ENCODE data around the gene ZFP1.

The ZFP1 gene

DNA sequence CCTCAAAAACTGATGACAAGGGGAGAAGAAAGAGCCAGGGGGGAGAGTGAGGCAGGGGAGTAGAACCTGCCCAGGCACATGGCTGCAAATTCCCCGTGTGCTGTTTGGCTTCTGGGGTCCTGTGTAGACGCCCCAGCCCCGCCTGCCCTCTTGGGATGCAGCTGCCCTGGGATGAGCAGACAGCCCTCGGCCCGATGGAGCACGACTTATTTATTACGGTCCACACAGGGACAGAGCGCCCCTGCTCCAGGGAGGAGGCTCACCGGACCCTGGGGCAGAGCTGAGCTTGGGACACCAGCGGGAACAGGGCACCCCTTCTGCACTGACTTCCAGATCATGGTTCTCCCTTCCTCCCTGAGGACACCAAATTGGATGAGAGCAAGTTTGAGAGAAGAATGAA is 40.8 kb upstream of the ZFP1 start:
- DNase-seq (ENCODE audit: insufficient read length) (no peak), FAIRE-seq (no peak)
- TF ChIP-seq POLR2AphosphoS5 (IDR thresholded peaks at IDR 0.05; ENCODE audit: low read depth, low read length) (no peak), POLR2A (IDR thresholded peaks at IDR 0.05; ENCODE audit: low read depth, low read length) (no peak), TAF1 (IDR thresholded peaks at IDR 0.05; ENCODE audit: borderline replicate concordance, low read depth, low read length) (no peak)

DNA sequence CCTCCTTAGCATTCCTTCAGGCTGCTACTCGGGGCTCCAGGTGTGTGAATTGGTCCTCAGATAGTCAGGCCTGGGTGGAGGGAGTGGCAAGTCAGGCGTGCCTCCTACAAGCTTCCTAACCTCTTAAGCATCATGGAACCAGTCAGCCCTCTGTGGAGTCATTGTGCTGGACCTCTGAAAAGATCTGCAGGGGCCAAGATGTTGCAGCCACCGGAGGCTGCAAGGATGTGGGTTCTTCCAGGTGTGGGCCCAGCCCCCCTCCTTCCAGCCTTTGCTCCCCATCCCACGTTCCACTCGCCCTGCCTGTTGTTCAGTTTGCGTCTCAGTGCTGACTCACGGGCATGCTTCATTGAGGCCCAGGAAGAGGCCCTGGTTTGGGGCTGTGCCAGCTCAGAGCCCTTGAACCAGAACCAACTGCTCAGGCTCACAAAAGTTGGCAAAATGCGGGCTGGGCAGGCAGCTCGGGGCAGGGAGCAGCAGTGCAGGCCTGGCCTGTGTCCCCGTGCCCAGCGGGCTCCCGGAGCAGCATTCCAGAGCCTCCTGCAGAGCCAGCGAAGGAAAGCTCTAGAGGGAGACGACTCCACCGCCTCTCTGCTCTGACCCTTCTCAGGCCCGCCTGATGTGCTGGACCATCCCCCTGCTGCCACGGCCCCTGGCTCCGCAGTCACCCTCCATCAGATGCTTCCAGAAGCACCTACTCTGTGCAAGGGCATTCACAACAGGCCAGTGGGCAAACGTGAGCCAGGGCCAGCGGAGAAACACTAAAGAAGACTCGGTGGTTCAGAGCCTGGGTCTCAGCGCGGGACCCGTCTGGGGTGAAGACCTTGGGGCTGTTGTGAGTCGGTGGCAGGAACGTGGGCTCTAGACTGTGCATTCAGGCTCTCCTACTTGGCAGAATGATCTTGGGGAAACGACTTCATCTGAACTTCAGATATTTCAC is 39.3 kb upstream of the ZFP1 start:
- FAIRE-seq, result peak; percentile 78
- DNase-seq (ENCODE audit: insufficient read length), result no peak
- TF ChIP-seq POLR2A (IDR thresholded peaks at IDR 0.05; ENCODE audit: low read depth, low read length), result no peak
- TF ChIP-seq TAF1 (IDR thresholded peaks at IDR 0.05; ENCODE audit: borderline replicate concordance, low read depth, low read length), result no peak
- no peak for TF ChIP-seq POLR2AphosphoS5 (IDR thresholded peaks at IDR 0.05; ENCODE audit: low read depth, low read length)

DNA sequence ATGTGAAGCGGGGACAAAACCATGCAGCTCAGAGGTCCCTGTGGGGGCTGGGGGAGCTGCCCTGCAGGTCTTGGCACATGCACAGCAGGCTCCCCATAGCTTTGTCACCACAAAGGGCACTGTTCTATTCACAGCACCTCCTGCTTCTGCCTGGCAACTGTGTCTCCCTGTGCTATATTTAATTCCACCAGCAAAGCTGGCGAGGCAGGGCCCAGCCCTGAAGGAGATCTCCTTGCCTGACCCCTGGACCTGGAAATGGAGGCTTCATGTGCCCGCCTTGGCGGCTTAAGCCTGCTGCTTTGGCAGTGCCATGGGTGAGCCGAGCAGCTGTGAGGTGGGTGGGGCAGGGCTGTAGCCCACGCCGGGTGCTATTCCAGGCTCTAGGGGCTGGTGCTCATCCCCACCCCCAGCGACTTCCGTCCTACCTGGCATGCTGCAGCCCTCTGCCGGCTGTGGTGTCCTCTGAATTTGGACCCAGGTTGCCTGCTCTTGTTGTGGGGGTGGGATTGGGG is 38.5 kb upstream of the ZFP1 start:
- no peak for FAIRE-seq
- no peak for DNase-seq (ENCODE audit: insufficient read length)

DNA sequence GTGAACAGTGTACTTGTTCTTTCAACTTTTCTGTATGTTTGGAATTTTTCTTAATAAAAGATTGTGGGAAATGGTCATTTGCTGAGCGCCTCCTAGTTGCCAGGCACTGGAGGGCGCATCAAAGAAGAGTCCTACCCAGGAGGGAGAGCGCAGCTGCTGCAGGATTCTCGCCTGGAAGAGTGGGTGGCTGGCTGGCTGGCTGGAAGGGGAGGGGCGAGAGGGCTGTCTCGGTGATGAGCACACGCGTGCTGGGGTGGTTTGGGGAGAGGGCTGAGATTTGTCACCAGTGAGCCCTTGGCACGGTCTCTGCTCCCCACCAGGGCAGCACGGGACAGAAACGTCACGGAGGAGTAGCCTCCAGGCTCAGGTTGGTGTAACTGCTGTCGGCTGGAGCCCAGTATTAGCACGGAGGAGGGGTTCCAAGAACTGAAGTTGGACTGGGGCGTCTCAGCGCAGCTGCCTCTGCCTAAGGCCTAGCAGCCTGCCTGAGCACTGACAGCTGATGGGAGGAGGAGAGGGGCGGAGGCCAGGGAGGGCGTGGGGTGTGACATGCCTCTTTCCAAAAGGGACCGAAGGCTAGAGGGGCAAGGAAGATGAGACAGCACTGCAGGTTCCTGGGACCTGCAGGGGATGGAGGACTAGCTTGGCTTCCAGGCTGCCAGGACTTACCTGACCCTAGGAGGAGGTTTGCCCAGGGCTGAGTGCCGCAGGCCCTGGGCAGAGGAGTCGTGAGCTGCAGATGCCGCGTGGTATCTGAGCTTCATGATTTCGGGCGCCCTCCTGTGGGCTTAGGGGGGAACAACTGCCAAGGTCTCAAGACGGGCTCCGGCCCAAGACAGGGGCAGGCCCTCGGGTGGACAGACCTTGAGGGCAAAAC is 37.4 kb upstream of the ZFP1 start:
- FAIRE-seq (peak; percentile 95), DNase-seq (ENCODE audit: insufficient read length) (peak; percentile 89)
- TF ChIP-seq TAF1 (IDR thresholded peaks at IDR 0.05; ENCODE audit: borderline replicate concordance, low read depth, low read length), result no peak
- no peak for TF ChIP-seq POLR2A (IDR thresholded peaks at IDR 0.05; ENCODE audit: low read depth, low read length)
- no peak for TF ChIP-seq POLR2AphosphoS5 (IDR thresholded peaks at IDR 0.05; ENCODE audit: low read depth, low read length)

More for the DNA sequence above, 38.5 kb upstream of the ZFP1 start:
- no peak for TF ChIP-seq POLR2AphosphoS5 (IDR thresholded peaks at IDR 0.05; ENCODE audit: low read depth, low read length)
- no peak for TF ChIP-seq POLR2A (IDR thresholded peaks at IDR 0.05; ENCODE audit: low read depth, low read length)
- TF ChIP-seq TAF1 (IDR thresholded peaks at IDR 0.05; ENCODE audit: borderline replicate concordance, low read depth, low read length), result no peak

DNA sequence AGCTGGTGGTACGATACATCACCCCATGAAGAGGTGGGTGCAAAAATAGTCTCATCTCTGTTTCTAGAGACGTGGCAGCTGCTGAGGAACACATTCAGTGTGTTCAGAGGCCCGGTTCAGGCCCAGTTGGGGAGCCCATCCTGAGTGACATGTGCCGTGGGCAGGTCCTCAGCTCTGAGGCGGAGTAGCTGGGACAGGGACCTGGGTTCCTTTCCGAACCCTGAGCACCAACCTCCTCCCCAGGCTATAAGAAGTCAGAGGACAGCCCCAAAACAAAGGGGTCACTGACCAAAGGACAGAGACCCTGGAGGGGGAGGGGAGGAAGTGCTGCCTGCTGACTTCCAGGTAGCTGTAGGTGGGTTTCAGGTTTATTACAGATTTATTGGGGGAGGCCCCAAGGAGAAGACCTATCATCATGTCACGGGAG is 36.8 kb upstream of the ZFP1 start:
- TF ChIP-seq POLR2AphosphoS5 (IDR thresholded peaks at IDR 0.05; ENCODE audit: low read depth, low read length), result no peak
- TF ChIP-seq TAF1 (IDR thresholded peaks at IDR 0.05; ENCODE audit: borderline replicate concordance, low read depth, low read length), result no peak
- TF ChIP-seq POLR2A (IDR thresholded peaks at IDR 0.05; ENCODE audit: low read depth, low read length), result no peak
- DNase-seq (ENCODE audit: insufficient read length) (no peak), FAIRE-seq (no peak)

DNA sequence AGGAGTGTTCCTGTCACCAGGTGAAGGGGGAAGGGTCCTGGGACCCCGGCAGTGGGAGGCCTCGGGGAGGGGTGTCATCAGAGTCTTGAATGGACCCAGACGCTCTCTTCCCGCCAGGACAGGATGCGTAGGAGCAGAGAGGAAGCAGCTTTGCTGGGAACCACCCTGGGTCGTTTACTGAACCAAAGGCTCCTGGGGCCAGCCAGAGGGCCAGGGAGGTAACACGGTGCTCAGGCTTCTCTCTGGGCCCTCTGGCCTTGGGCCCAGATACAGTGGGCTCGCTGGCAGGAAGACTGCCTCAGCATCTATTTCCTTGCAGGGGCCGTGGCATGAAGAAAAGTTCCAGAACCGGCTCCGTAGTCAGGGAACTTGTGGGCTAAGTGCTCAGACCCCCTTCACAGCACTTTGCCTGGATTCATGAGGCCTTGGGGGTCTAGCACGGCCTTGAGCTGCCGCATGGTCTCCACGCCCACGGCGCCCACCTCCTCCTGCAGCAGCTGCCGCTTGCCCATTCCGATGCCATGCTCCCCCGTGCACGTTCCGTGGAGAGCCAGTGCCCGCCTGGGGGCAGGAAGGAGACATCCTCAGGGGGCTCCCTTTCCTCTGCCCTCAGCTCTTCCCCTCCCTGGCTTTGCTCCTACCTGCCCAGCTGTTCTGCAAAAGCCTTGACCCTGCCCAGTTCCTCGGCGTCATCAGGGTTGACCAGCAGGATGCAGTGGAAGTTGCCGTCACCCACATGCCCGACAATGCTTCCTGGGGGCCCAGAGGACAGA is 36.2 kb upstream of the ZFP1 start:
- DNase-seq (ENCODE audit: insufficient read length), result no peak
- TF ChIP-seq TAF1 (IDR thresholded peaks at IDR 0.05; ENCODE audit: borderline replicate concordance, low read depth, low read length), result no peak
- no peak for TF ChIP-seq POLR2A (IDR thresholded peaks at IDR 0.05; ENCODE audit: low read depth, low read length)
- no peak for TF ChIP-seq POLR2AphosphoS5 (IDR thresholded peaks at IDR 0.05; ENCODE audit: low read depth, low read length)
- no peak for FAIRE-seq

DNA sequence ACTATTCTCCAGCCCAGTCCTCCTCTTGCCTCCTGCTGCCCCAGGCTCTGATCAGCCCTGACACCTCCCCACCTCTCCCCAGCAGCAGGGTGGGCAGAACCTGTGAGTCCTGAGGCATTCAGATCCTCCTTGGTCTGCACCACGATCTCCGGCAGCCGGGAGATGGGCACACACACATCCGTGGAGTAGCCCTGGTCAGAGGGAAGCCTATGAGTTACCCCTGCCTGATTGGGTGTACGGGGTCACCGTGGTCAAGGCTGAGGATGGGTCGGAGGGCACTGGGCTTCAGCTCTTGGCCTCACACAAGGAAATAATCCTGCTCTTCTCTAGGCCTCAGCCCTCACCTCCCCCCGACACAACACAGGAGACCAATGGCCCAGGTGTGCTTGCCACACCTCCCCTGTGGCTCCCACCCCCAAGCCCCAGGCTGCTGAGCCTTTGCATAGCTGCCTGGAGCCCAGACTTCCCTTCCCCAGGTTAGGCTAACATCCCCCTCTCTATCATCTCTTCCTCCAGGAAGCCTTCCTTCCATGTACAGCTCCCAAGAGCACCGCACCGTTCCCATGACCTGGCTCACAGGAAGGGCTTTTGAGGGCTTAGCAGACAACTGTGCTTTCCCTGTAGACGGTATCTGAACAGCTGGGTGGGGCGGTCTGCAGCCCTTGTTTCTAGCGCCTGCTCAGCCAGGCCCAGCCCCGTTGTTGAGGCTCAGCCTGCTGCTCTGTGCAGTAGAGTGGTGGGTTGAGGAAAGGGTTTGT is 35.4 kb upstream of the ZFP1 start:
- FAIRE-seq (no peak), DNase-seq (ENCODE audit: insufficient read length) (no peak)
- TF ChIP-seq POLR2A (IDR thresholded peaks at IDR 0.05; ENCODE audit: low read depth, low read length) (no peak), POLR2AphosphoS5 (IDR thresholded peaks at IDR 0.05; ENCODE audit: low read depth, low read length) (no peak), TAF1 (IDR thresholded peaks at IDR 0.05; ENCODE audit: borderline replicate concordance, low read depth, low read length) (no peak)

DNA sequence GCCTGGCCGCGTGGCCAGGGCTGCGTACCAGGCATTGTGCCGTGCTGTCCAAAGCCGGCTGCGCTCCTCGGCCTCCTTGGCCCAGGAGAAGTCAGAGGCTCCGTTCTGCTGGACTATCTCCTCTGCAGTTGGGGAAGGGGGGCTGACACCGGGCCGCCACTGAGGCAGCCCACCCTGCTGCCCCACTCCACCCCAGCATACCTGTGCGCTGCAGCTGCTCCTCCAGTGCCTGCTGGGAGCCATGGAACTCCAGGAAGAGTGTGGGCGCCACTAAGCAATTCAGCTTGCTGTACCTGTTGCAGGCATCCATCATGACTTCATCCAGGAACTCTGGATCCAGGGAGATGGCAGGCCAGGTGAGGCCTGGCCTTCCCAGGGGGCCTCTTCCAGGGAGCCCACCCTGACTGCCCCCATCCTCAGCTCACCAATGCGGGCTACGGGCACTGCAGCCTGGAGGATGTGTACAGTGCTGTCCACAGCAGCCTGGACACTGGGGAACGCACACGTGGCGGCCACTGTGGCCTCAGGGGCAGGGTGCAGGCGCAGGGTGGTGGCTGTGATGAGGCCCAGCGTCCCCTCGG is 34.7 kb upstream of the ZFP1 start:
- TF ChIP-seq POLR2A (IDR thresholded peaks at IDR 0.05; ENCODE audit: low read depth, low read length) (no peak), POLR2AphosphoS5 (IDR thresholded peaks at IDR 0.05; ENCODE audit: low read depth, low read length) (no peak), TAF1 (IDR thresholded peaks at IDR 0.05; ENCODE audit: borderline replicate concordance, low read depth, low read length) (no peak)
- DNase-seq (ENCODE audit: insufficient read length) (no peak), FAIRE-seq (no peak)

DNA sequence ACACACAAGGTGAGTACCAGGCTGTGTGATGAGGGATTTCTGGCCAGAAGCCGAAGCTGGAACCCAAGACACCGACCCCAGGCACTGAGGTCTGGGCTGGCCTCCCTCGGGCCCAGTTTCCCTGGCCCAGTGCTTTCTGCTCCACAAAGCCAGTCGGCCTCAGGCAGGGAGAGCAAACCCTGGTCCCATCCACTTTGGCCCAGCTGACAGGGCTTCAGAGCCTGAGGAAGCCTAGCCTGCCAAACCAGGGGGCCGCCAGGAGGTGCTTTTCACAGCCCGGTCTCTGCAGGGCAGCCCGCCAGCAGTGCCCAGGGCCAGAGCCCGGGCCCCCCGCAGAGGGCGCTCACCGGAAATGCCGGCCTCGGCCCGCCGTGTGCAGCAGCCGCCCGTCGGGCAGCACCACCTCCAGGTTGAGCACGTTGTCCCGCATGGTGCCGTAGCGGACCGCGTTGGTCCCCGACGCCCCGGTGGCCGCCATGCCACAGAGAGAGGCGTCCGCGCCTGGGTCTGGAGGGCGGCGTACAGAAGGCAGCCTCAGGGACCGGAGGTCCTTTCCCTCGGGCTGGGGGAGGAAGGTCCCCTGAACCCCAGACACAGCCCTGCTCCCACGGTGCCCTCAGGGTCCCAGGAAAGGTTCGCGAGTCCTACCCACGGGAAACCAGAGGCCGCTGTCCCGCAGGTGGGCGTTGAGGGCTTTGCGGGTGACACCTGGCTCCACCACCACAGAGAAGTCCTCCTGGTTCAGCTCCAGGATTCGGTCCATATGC is 34.0 kb upstream of the ZFP1 start:
- DNase-seq (ENCODE audit: insufficient read length) (no peak), FAIRE-seq (no peak)
- TF ChIP-seq POLR2A (IDR thresholded peaks at IDR 0.05; ENCODE audit: low read depth, low read length) (no peak), TAF1 (IDR thresholded peaks at IDR 0.05; ENCODE audit: borderline replicate concordance, low read depth, low read length) (no peak), POLR2AphosphoS5 (IDR thresholded peaks at IDR 0.05; ENCODE audit: low read depth, low read length) (no peak)
